ENCODE data around the gene DEPDC7.
"Not testable (repeated sequence)": the region's sequence is repeated elsewhere in the genome, so short reads cannot be mapped to it uniquely, and the experiment has no call there.

DEPDC7 gene

GRCh38 chr11:33027846-33028536 lies 12.3 kb downstream of the DEPDC7 start:
- no peaks in the 10 kb centered on the region for H3K36me3 ChIP-seq (ENCODE audit: insufficient read depth, low read length)
- no peak for DNase-seq (ENCODE audit: low read depth, low spot score)
- H3K4me3 ChIP-seq: no peak overlapping the region
- no peaks in the 10 kb centered on the region for H3K9me3 ChIP-seq (ENCODE audit: low read depth, low read length)
- no peak overlapping the region for H3K27ac ChIP-seq
- no peak overlapping the region for H3K9ac ChIP-seq (ENCODE audit: insufficient read length)
- TF ChIP-seq POLR2AphosphoS5 (IDR thresholded peaks at IDR 0.05; ENCODE audit: borderline replicate concordance, low read depth, low read length) (no peak), EZH2 (IDR thresholded peaks at IDR 0.05) (no peak), FOXP2 (optimal IDR thresholded peaks at IDR 0.05; ENCODE audit: control extremely low read depth, extremely low read length, insufficient read depth) (no peak)

GRCh38 chr11:33028537-33028914 lies 12.8 kb downstream of the DEPDC7 start:
- H3K4me3 ChIP-seq: no peak overlapping the region
- no peaks in the 10 kb centered on the region for H3K9me3 ChIP-seq (ENCODE audit: low read depth, low read length)
- DNase-seq (ENCODE audit: low read depth, low spot score): no peak
- no peak overlapping the region for H3K9ac ChIP-seq (ENCODE audit: insufficient read length)
- no peak for TF ChIP-seq EZH2 (IDR thresholded peaks at IDR 0.05)
- H3K36me3 ChIP-seq (ENCODE audit: insufficient read depth, low read length): no peaks in the 10 kb centered on the region
- H3K27ac ChIP-seq: no peak overlapping the region

GRCh38 chr11:33029218-33029617 lies 13.5 kb downstream of the DEPDC7 start:
- H3K27ac ChIP-seq; H3K9me3 ChIP-seq (ENCODE audit: low read depth, low read length); H3K36me3 ChIP-seq (ENCODE audit: insufficient read depth, low read length); DNase-seq (ENCODE audit: low read depth, low spot score); H3K9ac ChIP-seq (ENCODE audit: insufficient read length); H3K4me3 ChIP-seq: not testable (repeated sequence)

- no peak for TF ChIP-seq EZH2 (IDR thresholded peaks at IDR 0.05)
- no peak for TF ChIP-seq FOXP2 (optimal IDR thresholded peaks at IDR 0.05; ENCODE audit: control extremely low read depth, extremely low read length, insufficient read depth)
- no peak for TF ChIP-seq POLR2AphosphoS5 (IDR thresholded peaks at IDR 0.05; ENCODE audit: borderline replicate concordance, low read depth, low read length)
- H3K36me3 ChIP-seq (ENCODE audit: insufficient read depth, low read length): no peaks in the 10 kb centered on the region
- no peak overlapping the region for H3K9ac ChIP-seq (ENCODE audit: insufficient read length)
- H3K9me3 ChIP-seq (ENCODE audit: low read depth, low read length): no peaks in the 10 kb centered on the region
- no peak for DNase-seq (ENCODE audit: low read depth, low spot score)
- H3K4me3 ChIP-seq: no peak overlapping the region
- H3K27ac ChIP-seq: no peak overlapping the region
These were observed 17.8 kb downstream of the DEPDC7 start for GRCh38 chr11:33033493-33033892.

GRCh38 chr11:33035011-33035410 lies 19.3 kb downstream of the DEPDC7 start:
- Histone ChIP-seq H3K9me3 (ENCODE audit: low read depth, low read length) (no peaks in the 10 kb centered on the region), H3K9ac (ENCODE audit: insufficient read length) (no peak overlapping the region), H3K27ac (no peak overlapping the region), H3K4me3 (no peak overlapping the region), H3K36me3 (ENCODE audit: insufficient read depth, low read length) (no peaks in the 10 kb centered on the region)
- DNase-seq (ENCODE audit: low read depth, low spot score): no peak
- TF ChIP-seq EZH2 (IDR thresholded peaks at IDR 0.05) (no peak), FOXP2 (optimal IDR thresholded peaks at IDR 0.05; ENCODE audit: control extremely low read depth, extremely low read length, insufficient read depth) (no peak), POLR2AphosphoS5 (IDR thresholded peaks at IDR 0.05; ENCODE audit: borderline replicate concordance, low read depth, low read length) (no peak)

GRCh38 chr11:33039274-33040032 lies 23.8 kb downstream of the DEPDC7 start, which contains the start of gene TCP11L1:
Gene TCP11L1, plus strand, starts transcription at chr11:33039572. Its CDS starts 4,202 bp downstream, at chr11:33043774.
- peak within 1 kb of the TSS; percentile 97 for H3K9ac ChIP-seq (ENCODE audit: insufficient read length)
- H3K36me3 ChIP-seq (ENCODE audit: insufficient read depth, low read length): no peaks in the 10 kb centered on the region
- peak within 1 kb of the TSS; percentile 94 for H3K4me3 ChIP-seq
- no peaks in the 10 kb centered on the region for H3K9me3 ChIP-seq (ENCODE audit: low read depth, low read length)
- no peak for DNase-seq (ENCODE audit: low read depth, low spot score)
- TF ChIP-seq EZH2 (IDR thresholded peaks at IDR 0.05): no peak
- TF ChIP-seq POLR2AphosphoS5 (IDR thresholded peaks at IDR 0.05; ENCODE audit: borderline replicate concordance, low read depth, low read length): peak; percentile 55; the same call in 1 of the 2 replicates
- peak within 1 kb of the TSS; percentile 94 for H3K27ac ChIP-seq

GRCh38 chr11:33040033-33040861 lies 24.6 kb downstream of the DEPDC7 start:
- H3K9me3 ChIP-seq (ENCODE audit: low read depth, low read length): no peaks in the 10 kb centered on the region
- peak overlapping the region; percentile 34 for H3K27ac ChIP-seq
- TF ChIP-seq FOXP2 (optimal IDR thresholded peaks at IDR 0.05; ENCODE audit: control extremely low read depth, extremely low read length, insufficient read depth): no peak
- TF ChIP-seq EZH2 (IDR thresholded peaks at IDR 0.05): no peak
- TF ChIP-seq POLR2AphosphoS5 (IDR thresholded peaks at IDR 0.05; ENCODE audit: borderline replicate concordance, low read depth, low read length): no peak
- peaks cover 7% of the 10 kb centered on the region; the same call in 1 of the 2 replicates for H3K36me3 ChIP-seq (ENCODE audit: insufficient read depth, low read length)
- no peak for DNase-seq (ENCODE audit: low read depth, low spot score)
- peak overlapping the region; percentile 97 for H3K9ac ChIP-seq (ENCODE audit: insufficient read length)
- peak overlapping the region; percentile 94 for H3K4me3 ChIP-seq

GRCh38 chr11:33040862-33041453 lies 25.3 kb downstream of the DEPDC7 start:
- TF ChIP-seq EZH2 (IDR thresholded peaks at IDR 0.05): no peak
- TF ChIP-seq FOXP2 (optimal IDR thresholded peaks at IDR 0.05; ENCODE audit: control extremely low read depth, extremely low read length, insufficient read depth): no peak
- TF ChIP-seq POLR2AphosphoS5 (IDR thresholded peaks at IDR 0.05; ENCODE audit: borderline replicate concordance, low read depth, low read length): no peak
- Histone ChIP-seq H3K27ac (peak overlapping the region; percentile 34), H3K9ac (ENCODE audit: insufficient read length) (no peak overlapping the region), H3K36me3 (ENCODE audit: insufficient read depth, low read length) (peaks cover 10% of the 10 kb centered on the region; the same call in 1 of the 2 replicates), H3K4me3 (peak overlapping the region; percentile 94), H3K9me3 (ENCODE audit: low read depth, low read length) (no peaks in the 10 kb centered on the region)
- no peak for DNase-seq (ENCODE audit: low read depth, low spot score)

All from SK-N-MC (cell line).